Peyer's patch (tissue), 4 donors: Measurements from ENCODE around the gene GPR61.

ENCODE experiments used
- POLR2A ChIP-seq, 2 donors: fragments of 450-650 bp; IDR thresholded peaks; one replicate each; pipeline ENCODE4 v1.5.1; 2017; ENCODE audit warnings: antibody characterized with exemption in 2 of 2, mild to moderate bottlenecking in 2 of 2, moderate library complexity in 2 of 2
- TF ChIP-seq, protein P1 (sequence below), 6 experiments: fragments of 450-650 bp in 4 of 6; fragments of 200-600 bp in 2 of 6; sonication (generic) in 1 of 6; IDR thresholded peaks; one replicate each; pipeline ENCODE4 v1.5.1; 2017 to 2019; ENCODE audit warnings: antibody characterized with exemption in 6 of 6, mild to moderate bottlenecking in 3 of 6, moderate library complexity in 1 of 6

GRCh38 chr1:109508873-109509175 lies 30.8 kb upstream of the GPR61 start:
- TF ChIP-seq, protein P1, sequence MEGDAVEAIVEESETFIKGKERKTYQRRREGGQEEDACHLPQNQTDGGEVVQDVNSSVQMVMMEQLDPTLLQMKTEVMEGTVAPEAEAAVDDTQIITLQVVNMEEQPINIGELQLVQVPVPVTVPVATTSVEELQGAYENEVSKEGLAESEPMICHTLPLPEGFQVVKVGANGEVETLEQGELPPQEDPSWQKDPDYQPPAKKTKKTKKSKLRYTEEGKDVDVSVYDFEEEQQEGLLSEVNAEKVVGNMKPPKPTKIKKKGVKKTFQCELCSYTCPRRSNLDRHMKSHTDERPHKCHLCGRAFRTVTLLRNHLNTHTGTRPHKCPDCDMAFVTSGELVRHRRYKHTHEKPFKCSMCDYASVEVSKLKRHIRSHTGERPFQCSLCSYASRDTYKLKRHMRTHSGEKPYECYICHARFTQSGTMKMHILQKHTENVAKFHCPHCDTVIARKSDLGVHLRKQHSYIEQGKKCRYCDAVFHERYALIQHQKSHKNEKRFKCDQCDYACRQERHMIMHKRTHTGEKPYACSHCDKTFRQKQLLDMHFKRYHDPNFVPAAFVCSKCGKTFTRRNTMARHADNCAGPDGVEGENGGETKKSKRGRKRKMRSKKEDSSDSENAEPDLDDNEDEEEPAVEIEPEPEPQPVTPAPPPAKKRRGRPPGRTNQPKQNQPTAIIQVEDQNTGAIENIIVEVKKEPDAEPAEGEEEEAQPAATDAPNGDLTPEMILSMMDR (IDR thresholded peaks at IDR 0.05): no peak
- TF ChIP-seq POLR2A (IDR thresholded peaks at IDR 0.05): no peak
